Neural cell (in vitro differentiated cells): Measurements from ENCODE around the gene RSBN1. TPM values are rescaled to one million over a fixed set of nuclear protein-coding genes. Genes with fewer than 3 reads are reported as not detected.

Experiments
- H2AFZ ChIP-seq: fragments of 200-600, 300-800 bp; sonication (generic), shearing (Covaris generic); 2 replicates; pipeline ENCODE4 v1.6.0; 2014; ENCODE audit warnings: low read depth, mild to moderate bottlenecking, antibody characterized with exemption, low read length, moderate library complexity
- H3F3A ChIP-seq: fragments of 200-600 bp; shearing (Covaris generic); 2 replicates; pipeline ENCODE4 v1.6.1; 2016; ENCODE audit warnings: mild to moderate bottlenecking, moderate library complexity, mixed read lengths, antibody characterized with exemption, low read length; ENCODE audit not compliant: insufficient read depth, poor library complexity, severe bottlenecking
- H3K27ac ChIP-seq: fragments of 200-600, 300-800 bp; sonication (generic), shearing (Covaris generic); 2 replicates; pipeline ENCODE4 v1.5.1; 2014; ENCODE audit warnings: mild to moderate bottlenecking, low read length, moderate library complexity
- H3K27me3 ChIP-seq: fragments of 300-800, 200-600 bp; sonication (generic), shearing (Covaris generic); 2 replicates; pipeline ENCODE4 v1.6.0; 2014; ENCODE audit warnings: mild to moderate bottlenecking, low read depth, low read length, moderate library complexity; ENCODE audit not compliant: insufficient read depth
- H3K36me3 ChIP-seq: fragments of 300-800, 200-600 bp; sonication (generic), shearing (Covaris generic); 2 replicates; pipeline ENCODE4 v1.5.1; 2014; ENCODE audit warnings: mild to moderate bottlenecking, antibody characterized with exemption, low read length, moderate library complexity; ENCODE audit not compliant: insufficient read depth
- H3K4me2 ChIP-seq: fragments of 300-800, 200-600 bp; sonication (generic), shearing (Covaris generic); 2 replicates; pipeline ENCODE4 v1.6.0; 2014; ENCODE audit warnings: mild to moderate bottlenecking, low read length
- H3K4me3 ChIP-seq: fragments of 300-800, 200-600 bp; sonication (generic), shearing (Covaris generic); 2 replicates; pipeline ENCODE4 v1.5.1; 2014; ENCODE audit warnings: mild to moderate bottlenecking, low read length, moderate library complexity
- H3K79me2 ChIP-seq: fragments of 200-600 bp; shearing (Covaris generic); replicated peaks from 2 replicates; pipeline ENCODE4 v1.6.0; 2014; ENCODE audit warnings: mild to moderate bottlenecking, low read length, moderate library complexity; ENCODE audit not compliant: insufficient read depth
- H3K9ac ChIP-seq: fragments of 300-800, 200-600 bp; sonication (generic), shearing (Covaris generic); 2 replicates; pipeline ENCODE4 v1.6.1; 2016; ENCODE audit warnings: mild to moderate bottlenecking, low read length, mixed read lengths
- H3K9me2 ChIP-seq: fragments of 200-600 bp; shearing (Covaris generic); 2 replicates; pipeline ENCODE4 v1.6.1; 2016; ENCODE audit warnings: mild to moderate bottlenecking, low read length, mixed read lengths; ENCODE audit not compliant: insufficient read depth
- H3K9me3 ChIP-seq: fragments of 200-600, 300-800 bp; sonication (generic), shearing (Covaris generic); 2 replicates; pipeline ENCODE4 v1.6.1; 2016; ENCODE audit warnings: mild to moderate bottlenecking, mixed run types, low read length, moderate library complexity, mixed read lengths
- H4K20me1 ChIP-seq: fragments of 200-600 bp; shearing (Covaris generic); 2 replicates; pipeline ENCODE4 v1.6.1; 2016; ENCODE audit warnings: mild to moderate bottlenecking, mixed run types; ENCODE audit not compliant: insufficient read depth
- EP300 ChIP-seq: fragments of 450-650 bp; conservative IDR thresholded peaks from 2 replicates; pipeline ENCODE4 v1.6.1; 2014; ENCODE audit warnings: antibody characterized with exemption, mild to moderate bottlenecking, moderate library complexity; ENCODE audit not compliant: poor library complexity, severe bottlenecking
- EZH2 ChIP-seq: fragments of 200-600, 300-800 bp; shearing (Covaris generic), sonication (generic); IDR thresholded peaks from 2 replicates; pipeline ENCODE4 v1.6.1; 2014; ENCODE audit warnings: antibody characterized with exemption, low read length, borderline replicate concordance, mild to moderate bottlenecking; ENCODE audit not compliant: insufficient read depth, poor library complexity, severe bottlenecking
- MXI1 ChIP-seq: fragments of 450-650 bp; conservative IDR thresholded peaks from 2 replicates; pipeline ENCODE4 v1.6.1; 2014; ENCODE audit warnings: antibody characterized with exemption, mild to moderate bottlenecking; ENCODE audit not compliant: poor library complexity, severe bottlenecking
- POLR2AphosphoS5 ChIP-seq: IDR thresholded peaks from 2 replicates; pipeline ENCODE4 v1.6.1; 2012
- RAD21 ChIP-seq: fragments of 450-650 bp; conservative IDR thresholded peaks from 2 replicates; pipeline ENCODE4 v1.6.1; 2014; ENCODE audit warnings: antibody characterized with exemption, mild to moderate bottlenecking, moderate library complexity
- SMC3 ChIP-seq: fragments of 450-650 bp; conservative IDR thresholded peaks from 2 replicates; pipeline ENCODE4 v1.6.1; 2014; ENCODE audit warnings: antibody characterized with exemption, mild to moderate bottlenecking, moderate library complexity; ENCODE audit not compliant: poor library complexity
- TAF1 ChIP-seq: IDR thresholded peaks from 2 replicates; pipeline ENCODE4 v1.6.1; 2012; ENCODE audit warnings: low read depth
- polyA plus RNA-seq: library from polyadenylated mRNA; depleted of rRNA; stranded (reverse); fragments of >200 nt; gene quantifications from 2 replicates; pipeline ENCODE4 v1.2.3, GENCODE V29; 2014
- TF ChIP-seq, protein P1 (sequence below): IDR thresholded peaks from 2 replicates; pipeline ENCODE4 v1.6.1; 2012; ENCODE audit warnings: borderline replicate concordance
- TF ChIP-seq, protein P2 (sequence below): fragments of 450-650 bp; IDR thresholded peaks from 2 replicates; pipeline ENCODE4 v1.5.1; 2014; ENCODE audit warnings: antibody characterized with exemption, mild to moderate bottlenecking, moderate library complexity; ENCODE audit not compliant: poor library complexity, severe bottlenecking

Gene RSBN1
- polyA plus RNA-seq, 1 donor from 2014 or later: 33.7 TPM

DNA sequence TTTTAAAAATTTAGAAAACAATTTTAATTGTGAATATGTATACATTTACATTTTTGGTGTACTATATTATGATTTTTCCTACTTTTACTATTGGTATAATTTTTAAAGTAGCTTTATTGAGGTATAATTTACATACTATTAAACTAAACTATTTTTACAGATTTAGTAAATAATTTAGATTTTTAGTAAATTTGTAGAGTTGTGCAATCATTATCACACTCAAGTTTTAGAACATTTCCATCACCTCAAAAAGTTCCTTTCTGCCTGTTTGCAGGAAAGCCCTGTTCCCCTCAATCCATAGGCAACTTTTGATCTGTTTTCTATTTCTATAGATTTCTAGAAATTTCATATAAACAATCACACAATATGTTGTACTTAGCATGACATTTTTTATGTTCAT, 61.2 kb downstream of the RSBN1 start:
- Histone ChIP-seq H3F3A (no peaks in the 10 kb centered on the region), H4K20me1 (no peaks in the 10 kb centered on the region), H3K4me2 (no peak overlapping the region), H3K9me2 (no peaks in the 10 kb centered on the region), H3K79me2 (peaks cover 33% of the 10 kb centered on the region), H3K9me3 (no peaks in the 10 kb centered on the region), H3K36me3 (peaks cover 3% of the 10 kb centered on the region), H2AFZ (no peak overlapping the region), H3K27ac (no peak overlapping the region), H3K9ac (no peak overlapping the region), H3K4me3 (no peak overlapping the region), H3K27me3 (no peaks in the 10 kb centered on the region)
- TF ChIP-seq MXI1 (no peak), EP300 (no peak), TAF1 (no peak), SMC3 (no peak)
- TF ChIP-seq, protein P1, sequence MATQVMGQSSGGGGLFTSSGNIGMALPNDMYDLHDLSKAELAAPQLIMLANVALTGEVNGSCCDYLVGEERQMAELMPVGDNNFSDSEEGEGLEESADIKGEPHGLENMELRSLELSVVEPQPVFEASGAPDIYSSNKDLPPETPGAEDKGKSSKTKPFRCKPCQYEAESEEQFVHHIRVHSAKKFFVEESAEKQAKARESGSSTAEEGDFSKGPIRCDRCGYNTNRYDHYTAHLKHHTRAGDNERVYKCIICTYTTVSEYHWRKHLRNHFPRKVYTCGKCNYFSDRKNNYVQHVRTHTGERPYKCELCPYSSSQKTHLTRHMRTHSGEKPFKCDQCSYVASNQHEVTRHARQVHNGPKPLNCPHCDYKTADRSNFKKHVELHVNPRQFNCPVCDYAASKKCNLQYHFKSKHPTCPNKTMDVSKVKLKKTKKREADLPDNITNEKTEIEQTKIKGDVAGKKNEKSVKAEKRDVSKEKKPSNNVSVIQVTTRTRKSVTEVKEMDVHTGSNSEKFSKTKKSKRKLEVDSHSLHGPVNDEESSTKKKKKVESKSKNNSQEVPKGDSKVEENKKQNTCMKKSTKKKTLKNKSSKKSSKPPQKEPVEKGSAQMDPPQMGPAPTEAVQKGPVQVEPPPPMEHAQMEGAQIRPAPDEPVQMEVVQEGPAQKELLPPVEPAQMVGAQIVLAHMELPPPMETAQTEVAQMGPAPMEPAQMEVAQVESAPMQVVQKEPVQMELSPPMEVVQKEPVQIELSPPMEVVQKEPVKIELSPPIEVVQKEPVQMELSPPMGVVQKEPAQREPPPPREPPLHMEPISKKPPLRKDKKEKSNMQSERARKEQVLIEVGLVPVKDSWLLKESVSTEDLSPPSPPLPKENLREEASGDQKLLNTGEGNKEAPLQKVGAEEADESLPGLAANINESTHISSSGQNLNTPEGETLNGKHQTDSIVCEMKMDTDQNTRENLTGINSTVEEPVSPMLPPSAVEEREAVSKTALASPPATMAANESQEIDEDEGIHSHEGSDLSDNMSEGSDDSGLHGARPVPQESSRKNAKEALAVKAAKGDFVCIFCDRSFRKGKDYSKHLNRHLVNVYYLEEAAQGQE: no peak
- TF ChIP-seq, protein P2, sequence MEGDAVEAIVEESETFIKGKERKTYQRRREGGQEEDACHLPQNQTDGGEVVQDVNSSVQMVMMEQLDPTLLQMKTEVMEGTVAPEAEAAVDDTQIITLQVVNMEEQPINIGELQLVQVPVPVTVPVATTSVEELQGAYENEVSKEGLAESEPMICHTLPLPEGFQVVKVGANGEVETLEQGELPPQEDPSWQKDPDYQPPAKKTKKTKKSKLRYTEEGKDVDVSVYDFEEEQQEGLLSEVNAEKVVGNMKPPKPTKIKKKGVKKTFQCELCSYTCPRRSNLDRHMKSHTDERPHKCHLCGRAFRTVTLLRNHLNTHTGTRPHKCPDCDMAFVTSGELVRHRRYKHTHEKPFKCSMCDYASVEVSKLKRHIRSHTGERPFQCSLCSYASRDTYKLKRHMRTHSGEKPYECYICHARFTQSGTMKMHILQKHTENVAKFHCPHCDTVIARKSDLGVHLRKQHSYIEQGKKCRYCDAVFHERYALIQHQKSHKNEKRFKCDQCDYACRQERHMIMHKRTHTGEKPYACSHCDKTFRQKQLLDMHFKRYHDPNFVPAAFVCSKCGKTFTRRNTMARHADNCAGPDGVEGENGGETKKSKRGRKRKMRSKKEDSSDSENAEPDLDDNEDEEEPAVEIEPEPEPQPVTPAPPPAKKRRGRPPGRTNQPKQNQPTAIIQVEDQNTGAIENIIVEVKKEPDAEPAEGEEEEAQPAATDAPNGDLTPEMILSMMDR: no peak

DNA sequence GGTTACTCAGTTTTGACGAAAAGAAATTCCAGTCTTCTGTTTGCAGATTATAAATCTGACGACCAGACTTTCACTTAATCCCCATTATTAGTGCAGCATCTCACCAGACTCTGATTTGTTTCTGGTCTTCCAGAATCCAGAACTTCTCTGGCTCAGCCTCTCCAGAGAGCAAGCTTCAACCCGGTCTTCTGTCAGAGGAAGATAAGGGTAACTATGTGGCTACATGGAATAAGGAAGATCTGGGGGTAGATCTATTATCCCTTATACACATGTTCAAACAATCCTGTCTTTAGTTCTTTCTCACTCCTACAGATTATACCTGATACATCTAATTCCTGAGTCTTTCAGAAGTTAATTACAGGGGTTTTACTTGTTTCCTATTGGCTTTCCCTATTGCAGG, 62.9 kb downstream of the RSBN1 start:
- Histone ChIP-seq H3K9me3 (no peaks in the 10 kb centered on the region), H2AFZ (no peak overlapping the region), H3K4me2 (no peak overlapping the region), H3K9me2 (no peaks in the 10 kb centered on the region), H3K9ac (no peak overlapping the region), H4K20me1 (no peaks in the 10 kb centered on the region), H3K36me3 (peaks cover 3% of the 10 kb centered on the region), H3K4me3 (no peak overlapping the region), H3K79me2 (peaks cover 20% of the 10 kb centered on the region), H3K27ac (no peak overlapping the region), H3K27me3 (no peaks in the 10 kb centered on the region), H3F3A (no peaks in the 10 kb centered on the region)
- no peak for TF ChIP-seq MXI1
- no peak for TF ChIP-seq EZH2
- no peak for TF ChIP-seq EP300
- TF ChIP-seq, protein P1: no peak
- TF ChIP-seq, protein P2: no peak
- TF ChIP-seq SMC3: no peak
- no peak for TF ChIP-seq RAD21
- TF ChIP-seq POLR2AphosphoS5: no peak
- no peak for TF ChIP-seq TAF1
